GM18873 (cell line): ENCODE data around the gene TRNAU1AP.
"Not testable (repeated sequence)": the region's sequence is repeated elsewhere in the genome, so short reads cannot be mapped to it uniquely, and the experiment has no call there.

Experiments
- ATAC-seq: cut with Tn5 transposase; IDR thresholded peaks from one replicate; pipeline ENCODE4 v1.9.1; 2021; ENCODE audit warnings: mild to moderate bottlenecking, moderate library complexity, moderate number of reproducible peaks; ENCODE audit not compliant: unreplicated experiment, low FRiP score

The TRNAU1AP gene

DNA sequence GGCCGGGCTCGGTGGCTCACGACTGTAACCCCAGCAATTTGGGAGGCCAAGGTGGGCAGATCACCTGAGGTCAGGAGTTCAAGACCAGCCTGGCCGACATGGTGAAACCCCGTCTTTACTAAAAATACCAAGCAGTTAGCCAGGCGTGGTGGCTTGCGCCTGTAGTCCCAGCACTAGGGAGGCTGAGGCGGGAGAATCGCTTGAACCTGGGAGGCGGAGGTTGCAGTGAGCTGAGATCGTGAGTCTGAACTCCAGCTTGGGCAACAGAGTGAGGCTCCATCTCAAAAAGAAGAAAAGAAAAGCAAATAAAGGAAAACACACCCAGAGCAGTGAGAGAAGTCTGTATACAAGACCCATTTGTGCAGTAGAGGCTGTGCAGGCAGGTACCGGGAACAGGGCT, 32.1 kb upstream of the TRNAU1AP start:
- ATAC-seq = not testable (repeated sequence)

DNA sequence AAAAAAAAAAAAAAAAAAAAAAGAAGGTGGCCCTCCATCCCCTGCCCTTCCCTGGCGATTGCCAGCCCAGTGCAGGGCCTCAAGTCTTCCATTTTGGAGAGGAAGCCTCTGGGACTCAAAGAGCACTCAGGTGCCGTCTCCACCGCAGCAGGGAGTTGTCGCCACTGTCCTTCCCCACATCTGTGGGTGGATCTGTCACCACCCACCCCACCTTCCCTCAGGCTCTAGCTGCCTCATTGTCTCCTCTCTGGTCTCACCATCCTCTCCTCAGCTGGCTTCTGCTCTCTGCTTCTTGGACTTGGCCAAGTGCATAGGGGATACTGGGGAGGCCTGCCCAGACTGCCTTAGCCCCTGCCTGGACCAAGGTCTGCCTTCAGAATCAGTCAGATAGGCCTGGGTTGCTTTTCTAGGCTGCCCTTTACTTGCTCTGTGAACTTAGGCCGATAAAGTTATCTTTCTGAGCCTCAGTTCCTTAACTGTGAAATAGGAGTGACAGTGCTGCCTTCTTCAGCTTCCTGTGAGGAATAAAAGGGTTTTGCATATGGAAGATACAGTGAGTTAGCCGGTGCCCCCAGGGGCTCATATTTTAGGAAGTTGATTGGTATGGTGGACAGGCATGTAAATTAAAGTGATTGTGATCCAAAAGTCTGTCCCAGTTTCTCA, 31.3 kb upstream of the TRNAU1AP start:
- no peak for ATAC-seq

DNA sequence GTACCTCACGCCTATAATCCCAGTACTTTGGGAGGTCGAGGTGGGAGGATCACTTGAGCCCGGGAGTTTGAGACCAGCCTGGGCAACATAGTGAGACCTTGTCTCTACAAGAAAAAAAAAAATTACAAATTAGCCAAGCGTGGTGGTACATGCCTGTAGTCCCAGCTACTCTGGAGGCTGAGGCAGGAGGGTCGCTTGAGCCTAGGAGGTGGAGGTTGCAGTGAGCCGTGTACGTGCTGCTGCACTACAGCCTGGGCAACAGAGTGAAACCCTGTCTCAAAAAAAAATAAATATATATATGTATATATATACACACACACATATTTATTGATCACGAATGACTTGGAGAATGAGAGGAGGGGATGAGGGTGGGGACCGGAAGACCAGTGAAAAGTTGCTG, 30.3 kb upstream of the TRNAU1AP start:
- ATAC-seq = not testable (repeated sequence)

DNA sequence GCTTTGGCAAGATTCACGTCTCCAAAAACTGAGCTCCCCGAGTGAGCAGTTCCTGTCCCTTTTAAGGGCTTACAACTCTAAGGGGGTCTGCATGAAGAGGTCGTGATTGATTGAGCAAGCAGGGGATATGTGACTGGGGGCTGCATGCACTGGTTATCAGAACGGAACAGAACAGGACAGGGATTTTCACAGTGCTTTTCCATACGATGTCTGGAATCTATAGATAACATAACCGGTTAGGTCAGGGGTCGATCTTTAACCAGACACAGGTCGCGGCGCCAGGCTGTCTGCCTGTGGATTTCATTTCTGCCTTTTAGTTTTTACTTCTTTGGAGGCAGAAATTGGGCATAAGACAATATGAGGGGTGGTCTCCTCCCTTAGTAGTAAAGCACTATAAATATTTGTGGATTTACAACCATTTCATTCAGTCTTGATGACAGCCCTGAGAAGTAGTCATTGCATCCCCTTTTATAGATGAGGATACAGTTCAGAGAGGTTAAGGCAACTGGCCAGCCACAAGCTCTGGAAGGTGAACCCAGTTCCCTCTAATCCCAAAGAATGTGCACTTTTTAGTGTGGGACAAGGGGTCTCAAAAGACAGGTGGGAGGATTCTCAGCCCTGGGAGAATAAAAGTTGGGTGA, 27.8 kb upstream of the TRNAU1AP start:
- not testable (repeated sequence) for ATAC-seq

DNA sequence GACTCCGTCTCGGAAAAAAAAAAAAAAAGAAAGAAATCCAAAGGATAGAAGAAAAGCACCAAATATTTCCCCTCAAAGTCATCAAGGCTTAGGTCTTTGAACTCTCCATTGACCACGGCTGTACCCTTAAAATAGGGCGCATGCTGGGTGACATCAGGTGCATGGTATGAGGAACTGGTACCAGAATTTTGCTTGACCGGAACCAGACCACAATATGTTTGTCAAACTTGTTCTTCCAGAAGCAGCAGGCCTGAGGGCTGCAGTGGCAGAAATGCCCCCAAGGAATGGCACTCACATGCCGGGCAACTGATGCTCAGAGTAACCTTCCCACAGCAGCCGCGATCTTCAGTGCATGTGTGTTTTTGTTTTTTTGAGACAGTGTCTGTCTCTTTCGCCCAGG, 26.0 kb upstream of the TRNAU1AP start:
- ATAC-seq = no peak

DNA sequence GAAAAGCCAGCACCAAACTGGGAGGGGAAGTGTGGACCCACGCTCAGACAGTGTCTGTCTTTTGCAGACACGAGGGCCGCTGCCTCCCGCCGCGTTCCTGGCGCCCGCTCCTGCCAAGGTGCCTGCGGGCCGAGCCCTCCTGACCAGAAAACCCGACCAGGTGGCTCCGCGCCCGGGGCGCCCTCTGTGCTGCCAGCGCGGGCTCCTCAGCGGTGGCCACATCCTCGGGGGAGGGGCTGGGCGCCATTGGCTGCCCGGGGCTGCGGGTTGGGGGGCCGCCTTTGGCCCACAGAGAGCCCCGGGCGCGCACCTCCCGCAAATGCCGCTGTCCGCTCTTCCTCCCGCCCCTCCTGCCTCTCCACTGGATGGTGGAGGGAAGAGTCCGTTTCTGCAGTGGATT, 22.4 kb upstream of the TRNAU1AP start:
- ATAC-seq = no peak

DNA sequence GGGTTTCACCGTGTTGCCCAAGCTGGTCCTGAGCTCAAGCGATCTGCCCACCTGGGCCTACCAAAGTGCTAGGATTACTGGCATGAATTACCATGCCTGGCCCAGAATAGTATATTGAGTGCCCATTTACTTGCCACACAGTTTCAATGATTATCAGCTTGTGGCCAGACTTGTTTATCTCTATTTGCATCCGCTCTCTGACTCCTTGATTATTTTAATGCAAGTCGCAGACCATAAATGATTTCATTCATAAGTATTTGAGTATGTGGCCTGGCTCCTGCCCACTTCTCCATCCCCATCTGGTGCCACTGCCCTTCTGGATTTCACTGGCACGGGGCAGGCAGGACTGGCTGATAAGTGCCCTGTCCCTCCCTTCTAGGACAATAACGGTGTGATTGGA, 18.2 kb upstream of the TRNAU1AP start:
- ATAC-seq = no peak

DNA sequence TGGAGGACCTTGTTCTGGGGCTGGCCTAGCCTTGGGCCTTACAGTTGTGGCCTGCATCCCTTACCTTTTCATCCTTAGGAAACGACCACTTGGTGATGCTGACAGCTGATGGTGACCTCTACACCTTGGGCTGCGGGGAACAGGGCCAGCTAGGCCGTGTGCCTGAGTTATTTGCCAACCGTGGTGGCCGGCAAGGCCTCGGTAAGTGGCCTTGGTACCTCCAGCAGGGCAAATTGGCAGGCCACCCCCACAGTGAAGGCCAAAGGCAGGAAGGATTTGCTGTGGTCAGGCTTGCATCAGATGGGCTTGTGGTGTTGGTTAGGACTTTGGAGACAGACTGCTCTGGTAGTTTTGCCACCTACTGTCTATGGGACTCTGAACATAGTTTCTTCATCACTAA, 17.7 kb upstream of the TRNAU1AP start:
- ATAC-seq = no peak

DNA sequence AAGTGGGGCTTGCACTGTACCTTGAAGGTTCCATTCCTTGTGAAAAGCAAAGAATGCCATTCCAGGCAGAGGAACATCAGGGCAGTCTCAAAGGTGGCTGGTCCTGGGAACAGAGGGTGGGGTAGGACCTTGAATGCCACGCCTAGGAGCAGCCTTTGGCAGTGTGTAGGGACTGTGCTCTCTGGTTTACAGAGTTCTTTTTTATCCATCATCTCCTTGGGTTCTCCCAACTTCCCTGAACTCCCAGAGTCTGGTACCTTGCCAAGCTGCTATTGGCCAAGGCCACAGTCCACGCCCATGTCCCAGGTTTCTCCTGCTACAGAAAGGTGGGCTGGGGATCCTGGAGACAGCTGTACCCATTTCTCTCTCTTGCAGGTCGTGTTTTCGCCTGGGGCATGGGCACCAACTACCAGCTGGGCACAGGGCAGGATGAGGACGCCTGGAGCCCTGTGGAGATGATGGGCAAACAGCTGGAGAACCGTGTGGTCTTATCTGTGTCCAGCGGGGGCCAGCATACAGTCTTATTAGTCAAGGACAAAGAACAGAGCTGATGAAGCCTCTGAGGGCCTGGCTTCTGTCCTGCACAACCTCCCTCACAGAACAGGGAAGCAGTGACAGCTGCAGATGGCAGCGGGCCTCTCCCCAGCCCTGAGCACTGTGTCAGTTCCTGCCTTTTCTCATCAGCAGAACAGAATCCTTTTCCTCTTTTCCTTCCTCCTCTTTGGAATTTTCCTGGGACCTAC, 15.3 kb upstream of the TRNAU1AP start:
- ATAC-seq = no peak

DNA sequence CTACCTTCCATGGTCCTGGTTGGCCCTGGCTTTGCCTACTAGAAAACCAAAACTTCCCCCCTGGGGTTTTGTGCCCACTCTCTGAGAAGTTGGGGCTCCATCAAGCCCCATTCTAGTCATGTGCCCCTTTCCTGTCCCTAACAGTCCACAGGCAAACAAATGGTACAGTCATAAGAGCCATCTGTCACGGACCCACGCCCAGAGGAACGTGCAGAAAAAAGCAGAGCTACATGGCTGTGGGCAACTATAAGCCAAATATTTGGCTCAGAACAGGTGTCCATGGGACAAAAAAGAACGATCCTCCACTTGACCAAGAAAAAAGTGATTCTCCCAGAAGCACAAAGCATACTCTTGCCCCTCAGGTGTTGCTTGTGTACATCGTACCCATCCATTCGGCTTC, 14.6 kb upstream of the TRNAU1AP start:
- no peak for ATAC-seq

DNA sequence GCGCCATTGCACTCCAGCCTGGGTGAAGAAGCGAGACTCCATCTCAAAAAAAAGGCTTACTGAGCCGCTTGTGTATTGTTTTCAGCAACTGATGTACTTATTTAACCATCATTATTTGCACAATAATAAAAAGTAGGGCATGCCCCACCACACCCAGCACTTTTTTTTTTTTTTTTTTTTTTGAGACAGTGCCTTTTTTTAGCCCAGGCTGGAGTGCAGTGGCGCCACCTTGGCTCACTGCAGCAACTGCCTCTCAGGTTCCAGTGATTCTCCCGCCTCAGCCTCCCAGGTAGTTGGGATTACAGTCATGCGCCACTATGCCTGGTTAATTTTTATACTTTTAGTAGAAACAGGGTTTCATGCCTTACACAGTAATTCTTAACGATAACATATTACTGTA, 12.2 kb upstream of the TRNAU1AP start:
- no peak for ATAC-seq

DNA sequence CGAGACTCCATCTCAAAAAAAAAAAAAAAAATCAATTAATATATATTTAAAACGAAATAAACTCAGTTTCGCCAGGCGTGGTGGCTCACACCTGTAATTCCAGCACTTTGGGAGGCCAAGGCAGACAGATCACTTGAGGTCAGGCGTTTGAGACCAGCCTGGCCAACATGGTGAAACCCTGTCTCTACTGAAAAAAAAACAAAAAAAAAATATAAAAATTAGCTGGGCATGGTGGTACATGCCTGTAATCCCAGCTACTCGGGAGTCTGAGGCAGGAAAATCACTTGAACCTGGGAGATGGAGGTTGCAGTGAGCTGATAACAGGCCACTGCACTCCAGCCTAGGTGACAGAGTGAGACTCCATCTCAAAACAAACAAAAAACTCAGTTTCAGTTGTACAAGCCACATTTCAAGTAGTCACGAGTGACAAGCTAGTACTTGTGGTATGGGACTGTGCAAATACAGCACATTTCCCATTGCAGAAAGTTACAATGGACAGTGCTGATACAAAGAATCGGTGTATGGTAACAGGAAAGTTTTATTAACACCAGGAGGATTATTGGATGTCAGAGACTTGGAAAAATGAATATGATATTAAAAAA, 11.4 kb upstream of the TRNAU1AP start:
- not testable (repeated sequence) for ATAC-seq

DNA sequence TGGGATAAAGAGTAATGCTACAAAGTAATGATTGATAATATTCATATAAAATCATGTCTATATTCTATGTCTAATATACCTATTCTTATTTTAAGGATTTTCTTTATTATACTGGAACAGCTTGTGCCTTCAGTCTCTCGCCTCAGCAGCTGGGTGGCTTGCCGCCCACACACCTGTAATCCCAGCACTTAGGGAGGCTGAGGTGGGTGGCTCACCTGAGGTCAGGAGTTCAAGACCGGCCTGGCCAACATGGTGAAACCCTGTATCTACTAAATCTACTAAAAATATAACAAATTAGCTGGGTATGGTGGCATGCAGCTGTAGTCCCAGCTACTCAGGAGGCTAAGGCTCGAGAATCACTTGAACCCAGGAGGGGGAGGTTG, 7.6 kb upstream of the TRNAU1AP start:
- no peak for ATAC-seq

DNA sequence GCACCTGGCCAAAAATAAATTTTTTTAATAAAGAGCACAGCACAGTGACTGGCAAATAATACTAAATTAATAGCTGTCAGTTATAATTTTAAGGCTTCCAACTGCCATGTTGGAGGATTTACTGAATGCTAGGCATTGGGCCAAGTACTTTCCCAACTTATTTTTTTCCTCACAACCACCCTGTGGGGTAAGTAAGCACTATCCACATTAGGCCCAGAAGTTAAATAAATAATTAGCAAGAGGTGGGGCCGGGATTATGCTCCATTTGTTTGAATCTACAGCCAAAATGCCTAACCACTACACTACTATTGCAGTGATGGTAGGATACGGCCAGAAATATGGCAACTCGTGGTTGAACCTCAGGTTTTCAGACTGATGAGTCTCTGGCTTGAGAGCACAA, 4.6 kb upstream of the TRNAU1AP start:
- no peak for ATAC-seq

DNA sequence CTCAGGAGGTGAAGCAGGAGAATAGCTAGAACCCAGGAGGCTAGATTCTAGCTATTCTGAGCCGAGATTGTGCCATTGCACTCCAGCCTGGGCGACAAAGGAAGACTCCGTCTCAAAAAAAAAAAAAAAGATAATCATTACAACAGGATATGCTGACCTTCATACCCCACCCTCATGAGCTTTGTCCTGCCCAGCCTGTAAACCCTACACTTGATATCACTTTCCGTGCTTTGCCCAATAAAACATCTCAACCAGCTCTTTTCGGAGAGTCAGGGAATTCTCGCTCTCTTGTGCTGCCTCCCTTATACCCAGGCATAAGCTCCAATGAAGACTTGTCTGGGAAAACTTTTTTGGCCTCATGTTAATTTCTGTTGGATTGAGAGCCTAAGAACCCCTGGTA, 1.5 kb upstream of the TRNAU1AP start:
- no peak for ATAC-seq

DNA sequence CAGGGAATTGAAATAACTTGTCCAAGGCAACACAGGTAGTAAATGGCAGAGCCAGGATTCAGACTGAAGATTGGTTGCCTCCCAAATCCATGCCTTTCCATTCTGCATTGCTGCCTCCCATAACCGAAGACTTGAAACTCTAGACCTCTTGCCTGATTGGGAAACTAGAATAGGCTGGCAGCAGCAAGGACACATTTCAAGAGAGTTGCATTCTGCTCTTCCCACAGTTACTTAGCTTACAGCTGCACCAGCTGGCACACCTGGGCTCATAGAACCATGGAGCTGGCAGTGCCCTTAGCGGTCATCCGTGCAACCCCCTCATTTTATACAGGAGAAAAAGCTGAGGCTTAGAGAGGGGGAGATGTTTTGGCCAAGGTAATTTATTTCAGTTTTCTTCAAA, 8.0 kb downstream of the TRNAU1AP start:
- ATAC-seq = no peak

DNA sequence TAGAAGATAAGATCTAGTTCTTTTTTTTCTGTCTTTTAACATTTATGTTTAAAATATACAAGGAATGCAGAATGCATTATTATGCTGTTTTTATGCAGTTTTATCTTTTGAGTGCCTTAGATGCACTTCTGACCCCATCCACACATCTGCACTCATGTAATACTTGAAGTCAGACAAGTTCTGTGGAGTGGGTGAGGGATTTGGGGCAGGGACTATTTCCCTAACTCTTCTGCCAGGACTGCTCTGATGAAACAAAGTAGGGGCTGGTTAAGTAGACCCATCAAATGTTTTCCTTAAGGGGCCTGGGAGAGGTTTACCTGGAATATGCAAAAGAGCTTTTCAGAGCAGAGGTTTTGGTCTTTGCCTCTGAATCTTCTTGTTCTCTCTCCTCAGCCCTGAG, 11.4 kb downstream of the TRNAU1AP start:
- ATAC-seq = no peak

DNA sequence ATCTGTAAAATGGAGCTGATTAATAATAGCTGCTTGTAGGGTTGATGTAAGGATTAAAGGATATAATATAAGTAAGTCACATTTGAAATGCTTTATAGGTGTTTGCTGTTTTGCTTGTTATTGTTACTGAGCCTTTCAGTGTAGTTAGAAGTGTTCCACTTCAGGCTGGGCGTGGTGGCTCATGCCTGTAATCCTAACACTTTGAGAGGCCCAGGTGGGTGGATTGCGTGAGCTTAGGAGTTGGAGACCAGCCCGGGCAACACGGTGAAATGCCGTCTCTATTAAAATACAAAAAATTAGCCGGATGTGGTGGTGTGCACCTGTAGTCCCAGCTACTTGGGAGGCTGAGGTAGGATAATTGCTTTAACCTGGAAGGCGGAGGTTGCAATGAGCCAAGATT, 12.2 kb downstream of the TRNAU1AP start:
- ATAC-seq = no peak

DNA sequence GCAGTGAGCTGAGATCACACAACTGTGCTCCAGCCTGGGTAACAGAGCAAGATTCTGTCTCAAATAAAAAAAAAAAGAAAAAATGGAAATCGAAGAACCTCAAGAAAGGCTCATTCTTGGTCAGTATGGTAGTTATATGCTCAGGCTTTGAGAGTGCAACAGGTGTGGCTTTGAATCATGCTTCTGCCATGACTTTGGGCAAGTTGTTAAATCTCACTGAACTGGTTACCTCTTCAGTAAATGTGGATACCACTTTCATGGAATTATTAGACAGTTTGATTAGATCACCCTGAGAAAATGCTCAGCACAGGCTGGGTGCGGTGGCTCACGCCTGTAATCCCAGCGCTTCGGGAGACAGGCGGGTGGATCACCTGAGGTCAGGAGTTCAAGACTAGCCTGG, 12.8 kb downstream of the TRNAU1AP start:
- no peak for ATAC-seq

DNA sequence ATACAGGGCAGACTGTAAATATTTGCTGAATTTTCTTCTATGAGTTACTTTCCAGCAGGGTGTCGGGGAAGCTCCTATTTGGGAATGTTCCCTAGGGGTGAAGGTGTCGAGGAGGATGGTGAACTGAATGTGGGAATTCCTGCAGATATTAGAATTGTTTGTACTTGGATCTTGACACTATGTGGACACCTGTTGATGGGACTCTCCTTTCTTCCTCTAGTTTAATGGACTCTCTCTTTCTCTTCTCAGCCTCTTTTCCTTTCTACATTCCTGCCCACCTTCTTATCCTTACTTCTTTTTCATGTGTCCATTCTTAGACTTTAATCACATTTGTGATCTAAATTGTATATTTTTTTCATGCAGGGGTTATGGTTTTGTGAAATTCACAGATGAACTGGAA, 14.0 kb downstream of the TRNAU1AP start:
- ATAC-seq = no peak

DNA sequence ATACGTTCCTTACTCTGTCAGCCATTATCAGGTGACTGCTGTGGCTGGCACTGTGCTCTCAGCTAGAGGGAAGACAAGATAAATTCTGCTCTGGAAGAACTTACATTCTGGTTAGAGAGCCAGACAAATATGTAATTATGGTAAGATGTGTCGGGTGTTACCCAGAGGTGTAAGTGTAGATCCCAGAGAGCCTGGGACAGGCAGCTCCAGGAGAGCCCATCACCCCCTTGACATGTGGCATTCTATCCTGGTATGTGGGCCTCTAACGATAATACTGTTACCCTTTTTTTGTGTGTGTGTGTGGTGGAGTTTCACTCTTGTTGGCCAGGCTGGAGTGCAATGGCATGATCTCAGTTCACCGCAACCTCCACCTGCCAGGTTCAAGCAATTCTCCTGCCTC, 19.0 kb downstream of the TRNAU1AP start:
- no peak for ATAC-seq
